ENCODE results near the gene STAT4. TPM values are rescaled to one million over a fixed set of nuclear protein-coding genes. Genes with fewer than 3 reads are reported as not detected.

The STAT4 gene
- total RNA-seq, 1 donor from 2014 or later, result 8.0 TPM

- ATAC-seq, result no peak
Measured at GRCh38 chr2:191081411-191082155, 69.2 kb downstream of the STAT4 start.

GRCh38 chr2:191078165-191078867 lies 72.5 kb downstream of the STAT4 start:
- no peak for DNase-seq
- no peak for ATAC-seq
- intact Hi-C loops (cut with DNase I), result no loop called here
- no peaks in the 10 kb centered on the region for H3K9me3 ChIP-seq
- no peak overlapping the region for H3K4me3 ChIP-seq
- no peaks in the 10 kb centered on the region for H3K36me3 ChIP-seq
- no peaks in the 10 kb centered on the region for H3K4me1 ChIP-seq
- no peaks in the 10 kb centered on the region for H3K27me3 ChIP-seq
- TF ChIP-seq CTCF (IDR thresholded peaks at IDR 0.05), result no peak
- H3K27ac ChIP-seq, result no peak overlapping the region

More at GRCh38 chr2:191081411-191082155, 69.2 kb downstream of the STAT4 start:
- Histone ChIP-seq H3K9me3 (no peaks in the 10 kb centered on the region), H3K27ac (no peak overlapping the region), H3K4me3 (no peak overlapping the region), H3K36me3 (no peaks in the 10 kb centered on the region), H3K27me3 (no peaks in the 10 kb centered on the region), H3K4me1 (no peaks in the 10 kb centered on the region)
- DNase-seq, result no peak
- no peak for TF ChIP-seq CTCF (IDR thresholded peaks at IDR 0.05)
- intact Hi-C loops (cut with DNase I), result no loop called here

GRCh38 chr2:191070276-191070675 lies 80.5 kb downstream of the STAT4 start:
- no peaks in the 10 kb centered on the region for H3K9me3 ChIP-seq

GRCh38 chr2:191069606-191070005 lies 81.2 kb downstream of the STAT4 start:
- no peak for TF ChIP-seq CTCF (IDR thresholded peaks at IDR 0.05)
- H3K4me1 ChIP-seq, result peaks cover 13% of the 10 kb centered on the region
- H3K27me3 ChIP-seq, result no peaks in the 10 kb centered on the region
- H3K4me3 ChIP-seq, result no peak overlapping the region
- no peaks in the 10 kb centered on the region for H3K36me3 ChIP-seq
- intact Hi-C loops (cut with DNase I), result no loop called here
- no peaks in the 10 kb centered on the region for H3K9me3 ChIP-seq
- H3K27ac ChIP-seq, result no peak overlapping the region
- DNase-seq (no peak), ATAC-seq (no peak)

More at GRCh38 chr2:191070276-191070675, 80.5 kb downstream of the STAT4 start:
- DNase-seq (no peak), ATAC-seq (no peak)
- no peaks in the 10 kb centered on the region for H3K27me3 ChIP-seq
- no peak overlapping the region for H3K27ac ChIP-seq
- no peak for TF ChIP-seq CTCF (IDR thresholded peaks at IDR 0.05)
- no peak overlapping the region for H3K4me3 ChIP-seq
- H3K4me1 ChIP-seq, result peaks cover 11% of the 10 kb centered on the region
- intact Hi-C loops (cut with DNase I), result no loop called here
- no peaks in the 10 kb centered on the region for H3K36me3 ChIP-seq

GRCh38 chr2:191066919-191067233 lies 83.9 kb downstream of the STAT4 start:
- TF ChIP-seq CTCF (IDR thresholded peaks at IDR 0.05), result no peak
- Histone ChIP-seq H3K36me3 (no peaks in the 10 kb centered on the region), H3K4me3 (no peak overlapping the region), H3K4me1 (peaks cover 13% of the 10 kb centered on the region), H3K27ac (no peak overlapping the region), H3K9me3 (no peaks in the 10 kb centered on the region), H3K27me3 (no peaks in the 10 kb centered on the region)
- intact Hi-C loops (cut with DNase I), result no loop called here
- ATAC-seq, result no peak
- DNase-seq, result no peak
